Mesothelial cell of epicardium (in vitro differentiated cells): Measurements from ENCODE around the gene PSAP. TPM values are rescaled to one million over a fixed set of nuclear protein-coding genes. Genes with fewer than 3 reads are reported as not detected.

Experiments used
- DNase-seq, 2 experiments: peaks; one replicate each; pipeline ENCODE4 v3.0.0; 2021; ENCODE audit warnings: low spot score in 2 of 2; ENCODE audit not compliant: unreplicated experiment in 2 of 2
- H3K27ac Mint-ChIP-seq: 2 replicates; pipeline ENCODE4 v1.8.0; 2021; ENCODE audit warnings: mixed read lengths
- H3K27me3 Mint-ChIP-seq: 2 replicates; pipeline ENCODE4 v1.8.0; 2021; ENCODE audit warnings: low read depth, mixed read lengths
- H3K36me3 Mint-ChIP-seq: 2 replicates; pipeline ENCODE4 v1.8.0; 2021; ENCODE audit warnings: mixed read lengths
- H3K4me1 Mint-ChIP-seq: 2 replicates; pipeline ENCODE4 v1.8.0; 2021; ENCODE audit warnings: mixed read lengths
- H3K4me3 Mint-ChIP-seq: 2 replicates; pipeline ENCODE4 v1.8.0; 2021; ENCODE audit warnings: mild to moderate bottlenecking, moderate library complexity, mixed read lengths
- H3K9me3 Mint-ChIP-seq: 2 replicates; pipeline ENCODE4 v1.8.0; 2021; ENCODE audit warnings: mixed read lengths
- CTCF ChIP-seq: fragments of 200-600 bp; sonication (generic); IDR thresholded peaks from one replicate; pipeline ENCODE4 v1.5.0; 2021; ENCODE audit warnings: antibody characterized with exemption; ENCODE audit not compliant: unreplicated experiment
- total RNA-seq: library from RNA; stranded (reverse); gene quantifications from 3 replicates; pipeline ENCODE4 v1.2.1, GENCODE V29; 2021

Gene PSAP
- total RNA-seq, 1 donor from 2014 or later, result 574 TPM

DNA sequence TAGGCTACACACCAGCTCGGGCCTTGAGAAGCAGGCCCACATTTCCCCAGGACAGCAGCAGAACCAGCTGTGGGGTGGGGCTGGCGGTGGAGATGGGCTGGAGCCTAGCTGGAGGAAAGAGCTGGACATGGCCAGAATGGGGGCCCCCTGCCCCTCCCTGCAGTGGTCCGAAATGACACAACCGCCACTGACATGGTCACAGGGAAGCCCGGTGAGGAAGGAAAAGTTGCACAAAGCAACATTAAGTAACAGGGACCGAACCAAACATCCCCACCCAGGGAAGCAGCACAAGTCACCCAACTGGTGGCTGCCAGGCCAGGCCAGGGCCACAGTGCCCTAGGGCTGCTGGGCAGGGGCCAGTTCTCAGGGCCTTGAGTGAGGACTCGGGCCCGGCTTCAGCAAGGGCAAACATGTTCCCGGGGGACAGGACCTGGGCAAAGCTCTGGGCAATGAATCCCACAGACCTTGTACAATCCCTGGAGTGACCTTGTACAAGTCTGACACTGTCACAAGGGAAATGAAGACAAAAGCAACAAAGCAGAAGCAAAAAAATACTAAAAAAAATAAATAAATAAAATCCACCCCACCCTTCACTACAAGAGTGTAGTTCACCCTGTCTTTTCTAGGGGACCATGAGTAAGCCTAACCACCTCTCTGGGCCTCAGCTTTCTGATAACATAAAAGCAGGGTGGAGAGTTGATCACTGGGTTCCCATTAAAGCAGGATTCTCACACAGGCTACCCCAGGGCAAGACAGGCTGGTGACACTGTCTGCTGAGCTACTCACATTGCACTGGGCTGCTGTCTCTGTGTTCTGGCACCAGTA is 33.0 kb downstream of the PSAP start:
- Mint-ChIP-seq H3K36me3 (peaks cover 40% of the 10 kb centered on the region), H3K27me3 (no peaks in the 10 kb centered on the region), H3K4me3 (no peak overlapping the region), H3K27ac (no peak overlapping the region), H3K9me3 (no peaks in the 10 kb centered on the region), H3K4me1 (peaks cover 3% of the 10 kb centered on the region)
- TF ChIP-seq CTCF, result no peak
- no peak for DNase-seq

DNA sequence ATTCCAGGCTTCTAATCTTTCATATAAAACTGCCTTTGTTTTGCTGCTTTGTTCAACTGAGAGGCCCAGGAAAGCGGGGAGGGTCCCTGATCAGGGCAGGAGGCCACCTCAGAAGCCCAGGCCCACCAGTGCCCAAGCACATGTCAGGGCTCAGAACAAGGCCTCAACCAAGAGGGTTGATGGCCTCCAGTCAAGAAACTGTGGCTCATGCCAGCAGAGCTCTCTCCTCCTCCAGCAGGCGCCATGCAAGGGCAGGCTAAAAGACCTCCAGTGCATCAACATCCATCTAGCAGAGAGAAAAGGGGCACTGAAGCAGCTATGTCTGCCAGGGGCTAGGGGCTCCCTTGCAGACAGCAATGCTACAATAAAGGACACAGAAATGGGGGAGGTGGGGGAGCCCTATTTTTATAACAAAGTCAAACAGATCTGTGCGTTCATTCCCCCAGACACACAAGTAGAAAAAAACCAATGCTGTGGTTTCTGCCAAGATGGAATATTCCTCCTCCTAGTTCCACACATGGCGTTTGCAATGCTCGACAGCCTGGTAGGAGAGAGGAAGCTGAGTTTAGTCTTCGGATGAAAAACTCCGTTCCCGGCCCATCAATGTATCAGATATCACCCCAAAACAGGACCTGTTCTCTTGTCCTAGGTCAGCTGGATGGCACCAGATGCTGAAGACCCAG is 34.0 kb downstream of the PSAP start:
- DNase-seq, result no peak
- Mint-ChIP-seq H3K36me3 (peaks cover 40% of the 10 kb centered on the region), H3K4me3 (no peak overlapping the region), H3K4me1 (peaks cover 10% of the 10 kb centered on the region), H3K9me3 (no peaks in the 10 kb centered on the region), H3K27ac (no peak overlapping the region), H3K27me3 (no peaks in the 10 kb centered on the region)
- TF ChIP-seq CTCF, result no peak

GRCh38 chr10:71816421-71816851 is 34.6 kb downstream of the PSAP start:
- H3K27ac Mint-ChIP-seq, result no peak overlapping the region

GRCh38 chr10:71815515-71816130 is 35.4 kb downstream of the PSAP start:
- TF ChIP-seq CTCF, result no peak
- Mint-ChIP-seq H3K27ac (no peak overlapping the region), H3K9me3 (no peaks in the 10 kb centered on the region), H3K27me3 (no peaks in the 10 kb centered on the region), H3K4me3 (no peak overlapping the region), H3K36me3 (peaks cover 31% of the 10 kb centered on the region), H3K4me1 (peaks cover 10% of the 10 kb centered on the region)
- DNase-seq, result no peak

More at GRCh38 chr10:71816421-71816851, 34.6 kb downstream of the PSAP start:
- Mint-ChIP-seq H3K36me3 (peaks cover 35% of the 10 kb centered on the region), H3K9me3 (no peaks in the 10 kb centered on the region), H3K4me1 (peaks cover 10% of the 10 kb centered on the region), H3K4me3 (no peak overlapping the region), H3K27me3 (no peaks in the 10 kb centered on the region)
- DNase-seq, result no peak
- no peak for TF ChIP-seq CTCF

- Mint-ChIP-seq H3K36me3 (peaks cover 31% of the 10 kb centered on the region), H3K4me3 (no peak overlapping the region), H3K27me3 (no peaks in the 10 kb centered on the region), H3K4me1 (peaks cover 10% of the 10 kb centered on the region), H3K27ac (no peak overlapping the region), H3K9me3 (no peaks in the 10 kb centered on the region)
- DNase-seq, result no peak
- TF ChIP-seq CTCF, result no peak
Observed at GRCh38 chr10:71814922-71815411, 36.1 kb downstream of the PSAP start.
